Upper lobe of left lung (tissue), 6 donors: Measurements from ENCODE around the gene LGALS7. TPM values are rescaled to one million over a fixed set of nuclear protein-coding genes. Genes with fewer than 3 reads are reported as not detected.
"Not testable (repeated sequence)": the region's sequence is repeated elsewhere in the genome, so short reads cannot be mapped to it uniquely, and the experiment has no call there.

ENCODE experiments used
- ATAC-seq, 2 donors: fragments of 200-7000 bp; cut with Tn5 transposase; one replicate each; pipeline ENCODE4 v1.9.1; 2022; ENCODE audit warnings: mild to moderate bottlenecking in 2 of 2, moderate library complexity in 2 of 2; ENCODE audit not compliant: low FRiP score in 2 of 2
- DNase-seq, 2 donors: peaks; one replicate each; pipeline ENCODE4 v3.0.0-alpha.2; 2019 to 2020
- H3K27ac ChIP-seq, 4 donors: fragments of 200-600 bp; sonication (generic); one replicate each; pipeline ENCODE4 v1.5.1; 2016 to 2019
- H3K27me3 ChIP-seq, 4 donors: fragments of 200-600 bp; sonication (generic); one replicate each; pipeline ENCODE4 v1.5.1; 2017 to 2019
- H3K36me3 ChIP-seq, 4 donors: fragments of 200-600 bp; sonication (generic); one replicate each; pipeline ENCODE4 v1.5.1; 2016 to 2019
- H3K4me1 ChIP-seq, 4 donors: fragments of 200-600 bp; sonication (generic); one replicate each; pipeline ENCODE4 v1.5.1; 2018 to 2019
- H3K4me3 ChIP-seq, 4 donors: fragments of 200-600 bp; sonication (generic); one replicate each; pipeline ENCODE4 v1.5.1; 2017 to 2019; ENCODE audit warnings: mild to moderate bottlenecking in 2 of 4, moderate library complexity in 1 of 4
- H3K9me3 ChIP-seq, 4 donors: fragments of 200-600 bp; sonication (generic); one replicate each; pipeline ENCODE4 v1.5.1; 2018 to 2019
- EP300 ChIP-seq, 4 donors: sonication (generic); formaldehyde crosslinking; IDR thresholded peaks; one replicate each; pipeline ENCODE4 v1.5.1; 2017; ENCODE audit warnings: antibody characterized with exemption in 4 of 4, control low read depth in 2 of 4
- POLR2A ChIP-seq, 4 donors: fragments of 450-650 bp; IDR thresholded peaks; one replicate each; pipeline ENCODE4 v1.5.1; 2016 to 2017; ENCODE audit warnings: antibody characterized with exemption in 4 of 4, mild to moderate bottlenecking in 2 of 4
- POLR2AphosphoS5 ChIP-seq, 2 donors: sonication (generic); formaldehyde crosslinking; IDR thresholded peaks; one replicate each; pipeline ENCODE4 v1.5.1; 2017; ENCODE audit warnings: antibody characterized with exemption in 2 of 2
- WGBS, 2 donors: methylation state at CpG; one replicate each; pipeline ENCODE4 v1.1.5; 2017 to 2018; 5-methylcytosine and 5-hydroxymethylcytosine counted together
- total RNA-seq, 6 donors: library from RNA; depleted of rRNA in 4 of 6; stranded (reverse); fragments of >200 nt in 4 of 6; gene quantifications; one replicate each; pipeline versions ENCODE4 v1.1.0 to v1.2.1, GENCODE V29; 2016 to 2021
- TF ChIP-seq, protein P1 (sequence below), 6 experiments: fragments of 450-650 bp in 4 of 6; fragments of 200-600 bp in 2 of 6; sonication (generic) in 2 of 6; IDR thresholded peaks; one replicate each; pipeline ENCODE4 v1.5.1; 2016 to 2019; ENCODE audit warnings: antibody characterized with exemption in 6 of 6
- donor health status: DM: no; HTN: no; CAD: no; lungs with moderate emphysema.
- donor health status: DM: no; HTN: yes; CAD: no; lungs with severe emphysema.

Gene LGALS7
- total RNA-seq = not detected

DNA sequence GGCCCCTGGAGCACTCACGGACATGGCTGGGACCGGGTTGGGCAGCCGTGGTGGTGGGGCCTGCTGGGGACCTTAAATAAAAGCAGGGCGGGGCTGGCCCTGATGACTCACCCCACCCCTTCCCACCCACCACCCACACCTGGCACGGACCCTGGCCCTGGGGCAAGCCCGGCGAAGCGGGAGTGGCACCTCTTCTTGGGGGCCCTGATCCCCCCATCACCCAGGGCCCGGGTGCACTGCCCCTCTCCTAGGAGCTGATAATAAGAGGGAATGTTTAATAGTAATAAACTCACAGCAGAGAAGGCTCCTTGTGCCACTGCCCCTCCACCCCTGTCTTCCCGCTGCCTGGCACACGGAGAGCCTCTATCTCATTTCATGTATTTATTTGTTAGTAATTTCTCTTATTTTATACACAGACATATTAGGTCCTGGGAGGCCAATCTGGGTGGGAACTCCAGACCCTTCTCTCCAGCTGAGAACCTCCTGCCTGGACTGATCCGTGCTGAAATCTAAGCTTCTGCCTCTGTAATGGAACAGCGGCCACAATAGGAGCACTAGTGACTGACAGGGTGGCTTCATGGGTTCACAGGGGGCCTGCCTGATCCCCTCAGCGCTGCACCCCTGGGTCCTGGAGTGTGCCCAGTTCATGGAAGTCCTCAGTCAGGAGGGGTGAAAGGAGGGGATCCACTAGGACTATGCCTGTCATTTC is at the start of gene LGALS7:
TSS of gene LGALS7 (minus strand) at position 49 of the 709 bp plus-strand sequence. CDS start at position 24, 25 bp downstream.
- Histone ChIP-seq H3K4me3 (no peak within 1 kb of the TSS), H3K9me3 (no peaks in the 10 kb centered on the region), H3K36me3 (no peaks in the 10 kb centered on the region), H3K27ac (no peak within 1 kb of the TSS), H3K27me3 (no peaks in the 10 kb centered on the region), H3K4me1 (peaks cover 4 to 11% (median 9%) of the 10 kb centered on the region in 4 donors)
- peak in 1 of 2 donors; percentile 52 for DNase-seq
- WGBS, 2 donors = 76 to 87% methylated on average over 5 of the region's 14 CpGs
- no peak for ATAC-seq
- TF ChIP-seq POLR2AphosphoS5 (IDR thresholded peaks at IDR 0.05) (no peak), POLR2A (IDR thresholded peaks at IDR 0.05) (no peak), EP300 (IDR thresholded peaks at IDR 0.05) (no peak)
- TF ChIP-seq, protein P1, sequence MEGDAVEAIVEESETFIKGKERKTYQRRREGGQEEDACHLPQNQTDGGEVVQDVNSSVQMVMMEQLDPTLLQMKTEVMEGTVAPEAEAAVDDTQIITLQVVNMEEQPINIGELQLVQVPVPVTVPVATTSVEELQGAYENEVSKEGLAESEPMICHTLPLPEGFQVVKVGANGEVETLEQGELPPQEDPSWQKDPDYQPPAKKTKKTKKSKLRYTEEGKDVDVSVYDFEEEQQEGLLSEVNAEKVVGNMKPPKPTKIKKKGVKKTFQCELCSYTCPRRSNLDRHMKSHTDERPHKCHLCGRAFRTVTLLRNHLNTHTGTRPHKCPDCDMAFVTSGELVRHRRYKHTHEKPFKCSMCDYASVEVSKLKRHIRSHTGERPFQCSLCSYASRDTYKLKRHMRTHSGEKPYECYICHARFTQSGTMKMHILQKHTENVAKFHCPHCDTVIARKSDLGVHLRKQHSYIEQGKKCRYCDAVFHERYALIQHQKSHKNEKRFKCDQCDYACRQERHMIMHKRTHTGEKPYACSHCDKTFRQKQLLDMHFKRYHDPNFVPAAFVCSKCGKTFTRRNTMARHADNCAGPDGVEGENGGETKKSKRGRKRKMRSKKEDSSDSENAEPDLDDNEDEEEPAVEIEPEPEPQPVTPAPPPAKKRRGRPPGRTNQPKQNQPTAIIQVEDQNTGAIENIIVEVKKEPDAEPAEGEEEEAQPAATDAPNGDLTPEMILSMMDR (IDR thresholded peaks at IDR 0.05) = no peak

DNA sequence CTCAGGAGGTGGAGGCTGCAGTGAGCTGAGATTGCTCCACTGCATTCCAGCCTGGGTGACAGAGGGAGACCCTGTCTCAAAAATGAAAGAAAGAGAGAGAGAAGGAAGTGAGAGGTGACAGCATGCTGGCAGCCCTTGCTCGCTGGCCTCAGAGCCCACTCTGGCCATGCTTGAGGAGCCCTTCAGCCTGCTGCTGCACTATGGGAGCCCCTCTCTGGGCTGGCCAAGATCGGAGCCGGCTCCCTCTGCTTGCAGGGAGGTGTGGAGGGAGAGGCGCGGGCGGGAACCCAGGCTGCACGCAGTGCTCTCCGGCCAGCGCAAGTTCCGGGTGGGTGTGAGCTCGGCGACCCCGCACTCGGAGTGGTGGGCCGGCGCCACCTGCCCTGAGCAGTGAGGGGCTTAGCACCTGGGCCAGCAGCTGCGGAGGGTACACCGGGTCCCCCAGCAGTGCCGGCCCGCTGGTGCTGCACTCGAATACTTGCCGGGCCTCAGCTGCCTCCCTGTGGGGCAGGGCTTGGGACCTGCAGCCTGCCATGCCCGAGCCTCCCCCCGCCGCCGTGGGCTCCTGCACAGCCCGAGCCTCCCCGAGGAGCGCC is 48.0 kb upstream of the LGALS7 start:
- H3K4me1 ChIP-seq, H3K9me3 ChIP-seq, H3K27me3 ChIP-seq, H3K4me3 ChIP-seq, H3K27ac ChIP-seq, ATAC-seq, DNase-seq: not testable (repeated sequence)
- 90 to 100% methylated on average over 7 to 29 of the region's 29 CpGs for WGBS, 2 donors
- peaks cover 22 to 64% (median 39%) of the 10 kb centered on the region in 4 donors for H3K36me3 ChIP-seq

DNA sequence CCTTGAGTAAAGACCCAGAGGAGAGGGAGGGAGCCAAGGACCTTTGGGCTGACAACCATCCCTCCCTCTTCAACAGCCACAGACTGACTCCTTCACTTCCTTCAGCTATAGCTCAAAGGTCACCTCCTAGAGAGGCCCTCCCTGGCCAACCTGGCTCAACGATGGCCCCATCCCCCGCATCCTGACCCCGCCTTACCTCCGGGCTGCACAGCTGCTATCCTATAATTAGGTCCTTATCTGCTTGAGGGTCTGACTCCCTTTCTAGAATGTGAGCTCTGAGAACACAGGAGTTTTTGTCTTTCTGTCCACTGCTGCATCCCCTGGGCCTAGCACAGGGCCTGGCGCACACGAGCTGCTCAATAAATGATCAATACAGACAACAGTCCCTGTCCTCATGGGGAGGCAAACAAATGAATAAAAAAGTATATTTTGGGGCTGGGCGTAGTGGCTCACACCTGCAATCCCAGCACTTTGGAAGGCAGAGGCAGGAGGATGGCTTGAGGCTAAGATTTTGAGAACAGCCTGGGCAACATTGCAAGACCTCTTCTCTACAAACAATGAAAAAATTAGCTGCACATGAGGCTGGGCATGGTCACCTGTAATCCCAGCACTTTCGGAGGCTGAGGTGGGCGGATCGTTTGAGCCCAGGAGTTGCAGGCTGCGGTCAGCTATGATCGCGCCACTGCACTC is 46.1 kb upstream of the LGALS7 start:
- no peaks in the 10 kb centered on the region for H3K4me1 ChIP-seq
- no peaks in the 10 kb centered on the region for H3K9me3 ChIP-seq
- no peaks in the 10 kb centered on the region for H3K27me3 ChIP-seq
- H3K27ac ChIP-seq = no peak overlapping the region
- H3K36me3 ChIP-seq = peaks cover 33 to 81% (median 52%) of the 10 kb centered on the region in 4 donors
- no peak overlapping the region for H3K4me3 ChIP-seq
- ATAC-seq = no peak
- DNase-seq = no peak
- 90 to 93% methylated on average over 13 of the region's 13 CpGs for WGBS, 2 donors
- no peak for TF ChIP-seq EP300 (IDR thresholded peaks at IDR 0.05)
- no peak for TF ChIP-seq POLR2AphosphoS5 (IDR thresholded peaks at IDR 0.05)
- TF ChIP-seq POLR2A (IDR thresholded peaks at IDR 0.05) = no peak
- TF ChIP-seq, protein P1 (IDR thresholded peaks at IDR 0.05) = no peak

DNA sequence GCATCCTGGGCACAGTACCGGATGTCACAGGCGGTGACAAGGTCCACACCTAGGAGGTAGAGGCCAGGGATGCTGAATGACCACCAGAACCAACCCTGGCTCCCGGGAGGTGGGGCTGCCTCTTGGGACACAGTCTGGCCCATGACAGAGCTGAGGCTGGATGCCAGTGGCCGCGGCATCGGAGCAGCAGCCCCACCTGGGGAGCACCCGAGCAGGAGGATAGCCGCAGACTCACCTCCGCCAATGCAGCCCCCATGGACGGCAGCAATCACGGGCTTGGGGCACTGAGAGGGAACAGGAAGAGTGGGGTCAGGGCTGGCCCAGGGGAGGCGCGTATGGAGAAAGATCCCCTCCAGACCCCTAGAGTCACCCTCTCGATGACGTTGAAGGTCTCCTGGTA is 43.8 kb upstream of the LGALS7 start:
- ATAC-seq (no peak), DNase-seq (peak in 1 of 2 donors; percentile 67)
- no peak for TF ChIP-seq POLR2AphosphoS5 (IDR thresholded peaks at IDR 0.05)
- TF ChIP-seq, protein P1 (IDR thresholded peaks at IDR 0.05) = no peak
- no peak for TF ChIP-seq EP300 (IDR thresholded peaks at IDR 0.05)
- TF ChIP-seq POLR2A (IDR thresholded peaks at IDR 0.05) = no peak
- Histone ChIP-seq H3K36me3 (peaks cover 23 to 69% (median 45%) of the 10 kb centered on the region in 4 donors), H3K4me3 (no peak overlapping the region), H3K27ac (no peak overlapping the region), H3K27me3 (no peaks in the 10 kb centered on the region), H3K9me3 (no peaks in the 10 kb centered on the region), H3K4me1 (peaks cover 0 to 4% (median 0%) of the 10 kb centered on the region in 4 donors)
- 91 to 97% methylated on average over 14 to 15 of the region's 15 CpGs for WGBS, 2 donors

DNA sequence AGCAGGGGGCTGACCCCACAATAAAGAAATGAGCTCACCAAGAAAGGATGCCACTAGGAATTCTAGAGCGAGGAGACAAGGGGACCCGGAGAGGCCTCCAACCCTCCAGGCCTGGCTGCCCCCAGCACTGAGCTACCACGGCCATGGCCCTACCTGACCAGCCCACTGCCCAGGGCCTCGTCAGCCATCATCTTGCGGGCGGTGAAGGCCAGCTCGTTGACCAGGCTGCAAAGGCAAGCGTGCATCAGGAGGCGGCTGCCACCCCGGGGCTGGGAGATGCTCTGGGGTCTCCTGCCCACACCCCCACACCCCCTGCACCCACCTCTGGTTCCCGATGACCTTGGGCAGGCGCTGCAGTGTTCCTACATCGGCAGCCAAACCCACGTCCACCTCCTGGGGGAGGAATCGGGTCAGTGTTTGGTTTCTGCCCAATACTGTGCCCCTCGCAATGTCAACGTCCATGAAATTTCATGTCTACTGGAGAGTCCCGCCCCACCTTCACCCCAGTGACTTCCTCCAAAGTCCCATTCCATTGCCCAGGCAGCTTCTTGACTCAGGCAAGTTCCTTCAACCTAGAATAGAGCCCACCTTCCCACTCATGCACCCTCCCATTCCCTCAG is 42.9 kb upstream of the LGALS7 start:
- H3K27ac ChIP-seq = no peak overlapping the region
- no peaks in the 10 kb centered on the region for H3K27me3 ChIP-seq
- H3K4me3 ChIP-seq = no peak overlapping the region
- WGBS, 2 donors = 93 to 95% methylated on average over 12 to 17 of the region's 18 CpGs
- DNase-seq (peak in 1 of 2 donors; percentile 76), ATAC-seq (no peak)
- no peaks in the 10 kb centered on the region for H3K9me3 ChIP-seq
- peaks cover 0 to 4% (median 0%) of the 10 kb centered on the region in 4 donors for H3K4me1 ChIP-seq
- TF ChIP-seq, protein P1 (IDR thresholded peaks at IDR 0.05) = no peak
- TF ChIP-seq EP300 (IDR thresholded peaks at IDR 0.05) (no peak), POLR2AphosphoS5 (IDR thresholded peaks at IDR 0.05) (no peak), POLR2A (IDR thresholded peaks at IDR 0.05) (no peak)
- peaks cover 23 to 61% (median 41%) of the 10 kb centered on the region in 4 donors for H3K36me3 ChIP-seq
